Kidney capillary endothelial cell (primary cell): ENCODE data around the gene SLC38A10.

Experiments used
- DNase-seq: peaks from one replicate; pipeline ENCODE4 v3.0.0-alpha.2; 2018; ENCODE audit warnings: low spot score

The SLC38A10 gene

DNA sequence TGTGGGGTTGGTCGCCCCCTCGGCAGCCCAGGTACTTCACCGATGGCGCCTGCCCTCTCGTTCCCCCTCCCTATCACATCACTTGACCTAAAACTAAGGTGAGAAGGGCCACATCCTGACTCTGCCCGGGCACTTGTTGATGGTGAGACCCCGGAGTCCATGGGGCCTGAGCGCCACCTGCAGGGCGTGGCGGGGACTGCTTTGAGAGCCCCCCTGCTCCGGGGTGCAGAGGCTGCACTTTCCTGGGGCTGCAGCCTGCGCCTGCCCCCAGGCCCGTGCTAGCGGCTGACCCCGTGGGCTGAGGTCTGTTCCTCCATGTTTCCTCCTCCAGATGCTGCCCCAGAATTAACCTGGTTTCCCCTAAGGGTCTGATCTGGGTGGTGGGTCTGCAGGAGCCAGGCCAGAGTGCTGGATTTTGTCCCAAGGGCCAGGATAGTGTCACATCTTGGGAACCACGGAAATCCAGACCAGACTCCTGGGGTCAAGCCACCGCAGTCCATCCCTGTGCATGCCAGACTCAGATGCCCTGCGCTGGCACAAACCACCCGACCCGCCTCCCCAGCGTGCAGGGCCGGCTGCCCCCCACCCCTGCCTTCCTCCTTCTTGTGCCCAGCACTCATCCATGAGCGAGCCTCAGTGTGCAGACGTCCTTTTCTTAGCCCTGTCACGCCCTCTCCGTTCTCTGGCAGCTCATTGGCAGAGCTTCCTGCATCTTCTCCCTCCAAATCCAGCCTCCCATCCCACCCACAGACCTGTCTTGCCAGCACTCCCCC lies 53.3 kb downstream of the SLC38A10 start:
- no peak for DNase-seq

DNA sequence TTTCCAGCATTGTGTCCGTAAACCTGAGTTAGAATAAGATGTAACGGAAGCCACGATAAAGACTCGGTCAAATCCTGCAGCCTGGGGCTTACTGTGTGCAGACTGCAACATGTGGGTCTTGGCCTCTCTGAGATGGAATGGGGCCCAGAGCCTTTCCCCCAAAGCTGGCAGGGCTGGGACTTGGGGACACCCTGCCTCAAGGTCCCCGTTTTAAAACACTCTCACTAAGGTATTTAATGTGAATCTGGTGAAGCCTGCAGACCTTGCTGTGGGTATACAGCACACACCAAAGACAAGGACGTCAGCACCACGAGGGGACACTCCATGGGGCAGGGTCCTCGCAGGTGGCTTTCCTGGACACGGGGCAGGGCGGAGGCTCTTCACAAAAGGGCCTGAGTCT lies 53.9 kb downstream of the SLC38A10 start:
- DNase-seq, result no peak

DNA sequence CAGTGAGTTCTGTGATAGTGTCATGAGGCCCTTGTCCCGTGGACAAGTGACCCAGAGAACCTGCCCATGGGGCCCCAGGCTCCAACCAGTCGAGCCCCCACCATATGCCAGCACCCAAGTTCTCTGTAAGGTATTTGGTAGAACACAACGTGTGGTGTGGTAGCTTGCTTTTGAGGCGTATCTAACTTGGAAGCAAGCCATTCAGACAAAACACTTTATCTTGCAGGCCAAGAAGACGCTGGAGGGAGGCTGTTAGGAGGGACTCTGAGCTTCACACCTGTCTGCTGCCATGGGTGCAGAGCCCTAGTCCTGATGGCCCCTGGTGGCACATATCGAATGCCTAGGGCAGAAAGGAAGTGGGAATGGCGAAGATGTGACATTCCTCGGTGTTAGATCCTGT lies 54.3 kb downstream of the SLC38A10 start:
- DNase-seq, result no peak

DNA sequence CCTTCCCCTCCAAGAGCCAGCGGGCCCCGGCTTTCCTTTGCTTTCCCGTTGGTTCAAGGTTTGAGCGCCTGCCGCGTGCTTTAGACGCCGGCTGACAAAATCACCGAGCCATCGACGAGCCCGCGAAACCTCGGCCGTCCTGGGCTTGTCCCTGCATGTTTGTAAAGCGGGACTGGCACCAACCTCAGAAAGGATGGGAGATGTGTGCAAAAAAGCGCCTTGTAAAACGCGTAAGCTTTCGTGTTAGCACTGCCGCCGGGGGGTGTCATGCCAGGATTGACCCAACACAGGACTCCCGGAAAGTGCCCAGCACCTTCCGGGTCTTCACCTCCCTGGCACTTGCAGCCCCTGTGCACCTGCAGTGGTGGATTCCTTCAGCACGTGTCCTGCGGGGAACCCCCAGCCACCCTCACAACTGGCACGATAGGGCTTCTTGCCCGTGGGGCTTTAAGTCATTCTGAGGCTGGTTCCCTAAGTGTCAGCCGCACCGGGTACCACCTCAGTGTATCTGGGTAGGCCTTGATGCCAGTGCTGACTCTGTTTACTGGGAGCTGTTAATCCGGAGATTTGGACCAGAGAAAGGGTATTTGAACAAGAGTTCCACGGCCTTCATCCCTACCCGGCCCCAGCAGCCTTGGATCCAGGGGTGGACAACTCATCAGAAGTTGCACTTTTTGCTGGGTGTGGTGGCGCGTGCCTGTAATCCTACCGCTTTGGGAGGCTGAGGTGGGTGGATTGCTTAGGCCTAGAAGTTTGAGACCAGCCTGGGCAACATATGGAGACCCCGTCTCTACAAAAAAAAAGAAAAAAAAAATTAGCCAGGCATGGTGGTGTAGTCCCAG lies 55.2 kb downstream of the SLC38A10 start:
- no peak for DNase-seq

DNA sequence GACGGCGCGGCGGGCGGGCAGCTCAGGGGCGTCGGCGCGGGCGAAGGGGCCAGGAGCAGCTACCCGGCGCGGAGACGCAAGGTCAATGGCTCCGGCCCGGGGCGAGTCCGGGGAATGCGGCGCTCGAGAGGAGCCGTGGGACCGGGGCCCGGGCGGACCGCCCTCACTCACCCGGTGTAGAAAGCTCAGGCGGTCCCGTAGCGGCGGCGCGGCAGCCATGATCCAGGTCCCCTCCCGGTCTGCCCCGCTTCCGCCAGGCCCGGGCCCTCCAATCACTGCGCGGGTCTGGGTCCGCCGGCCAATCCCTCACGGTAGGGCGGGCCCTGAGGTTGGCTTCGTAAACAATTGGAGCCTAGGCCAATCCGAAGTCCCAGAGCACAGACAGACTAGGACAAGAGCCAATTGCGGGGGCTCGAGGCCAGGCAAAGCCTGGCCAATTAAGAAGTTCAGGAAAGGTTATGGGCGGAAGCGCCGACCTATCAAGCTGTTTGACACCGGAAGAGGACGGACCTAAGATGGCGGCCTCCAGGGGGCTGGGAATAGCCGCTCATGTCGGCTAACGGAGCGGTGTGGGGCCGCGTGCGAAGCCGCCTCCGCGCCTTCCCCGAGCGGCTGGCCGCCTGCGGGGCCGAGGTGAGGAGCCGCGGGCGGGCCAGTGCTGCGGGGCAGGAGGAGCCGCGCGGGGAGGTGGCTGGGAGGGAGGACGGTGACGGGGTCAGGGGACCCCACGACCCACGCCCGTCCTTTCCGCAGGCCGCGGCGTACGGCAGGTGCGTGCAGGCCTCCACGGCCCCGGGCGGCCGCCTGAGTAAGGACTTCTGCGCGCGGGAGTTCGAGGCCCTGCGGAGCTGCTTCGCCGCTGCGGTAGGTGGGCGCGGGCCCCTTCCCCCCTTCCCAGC lies 56.0 kb downstream of the SLC38A10 start, which contains the start of the genes NDUFAF8 and TEPSIN:
Gene NDUFAF8 (plus strand): TSS at position 504 of the 899 bp plus-strand sequence. CDS start 46 bp downstream, at position 550.
Gene TEPSIN (minus strand): TSS at position 241 of the 899 bp plus-strand sequence. CDS start 22 bp downstream, at position 219.
- peak; percentile 100 for DNase-seq

DNA sequence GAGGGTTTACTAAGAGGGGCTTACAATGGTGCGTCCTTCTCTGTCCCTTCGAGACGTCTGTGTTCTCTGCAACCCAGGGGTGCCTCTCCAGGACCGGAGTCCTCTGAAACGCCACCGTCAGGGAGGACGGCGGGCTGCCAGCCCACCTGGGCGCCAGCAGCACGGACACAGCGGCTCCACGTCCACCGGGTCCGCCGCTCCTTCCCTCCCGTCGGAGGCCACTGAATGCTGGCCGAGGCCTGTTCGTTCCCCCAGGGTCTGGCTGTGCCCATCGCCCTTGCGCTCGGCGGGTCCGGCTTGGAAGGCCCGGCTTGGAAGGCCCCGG lies 56.7 kb downstream of the SLC38A10 start:
- DNase-seq, result no peak

DNA sequence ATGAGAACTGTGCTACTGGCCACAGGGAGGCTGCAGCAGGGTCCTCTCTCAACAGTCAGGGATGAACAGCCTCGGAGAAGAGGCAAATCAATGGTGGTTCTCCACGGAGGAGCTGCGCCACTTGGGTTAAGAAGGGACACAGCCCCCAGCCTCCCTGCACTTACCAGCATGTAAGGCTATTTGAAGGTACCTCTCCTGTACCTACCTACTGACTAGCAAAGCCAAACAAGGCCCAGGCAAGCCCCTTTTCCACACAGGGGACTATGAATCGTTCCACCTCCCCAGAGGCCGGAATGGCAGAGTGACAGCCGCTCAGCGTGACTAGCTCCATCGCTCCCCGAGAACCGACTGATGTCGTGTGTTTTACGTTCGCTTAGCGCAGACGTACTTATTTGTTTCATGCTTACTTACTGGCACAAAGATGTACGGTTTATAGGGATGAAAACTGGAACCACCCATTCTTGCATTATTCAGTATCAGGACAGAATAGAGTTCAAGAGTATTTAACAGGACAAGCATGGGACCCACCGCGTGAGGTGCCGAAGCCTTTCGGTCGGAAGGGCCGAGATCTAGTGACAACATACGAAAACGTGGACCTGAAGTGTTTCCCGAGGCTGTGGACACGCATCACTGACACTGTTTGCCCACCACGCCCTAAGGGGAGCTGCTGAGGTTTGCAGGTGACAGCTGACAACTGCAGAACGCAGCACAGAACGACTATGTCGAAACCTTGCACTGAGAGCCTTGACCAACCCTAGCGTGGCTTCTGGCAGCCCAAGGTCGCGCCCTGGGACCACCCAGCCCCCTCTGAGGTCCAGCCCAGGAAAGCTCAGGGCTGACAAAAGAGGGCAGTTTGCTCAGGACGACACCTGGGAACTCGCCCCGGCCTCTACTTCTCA lies 57.3 kb downstream of the SLC38A10 start:
- DNase-seq, result no peak

DNA sequence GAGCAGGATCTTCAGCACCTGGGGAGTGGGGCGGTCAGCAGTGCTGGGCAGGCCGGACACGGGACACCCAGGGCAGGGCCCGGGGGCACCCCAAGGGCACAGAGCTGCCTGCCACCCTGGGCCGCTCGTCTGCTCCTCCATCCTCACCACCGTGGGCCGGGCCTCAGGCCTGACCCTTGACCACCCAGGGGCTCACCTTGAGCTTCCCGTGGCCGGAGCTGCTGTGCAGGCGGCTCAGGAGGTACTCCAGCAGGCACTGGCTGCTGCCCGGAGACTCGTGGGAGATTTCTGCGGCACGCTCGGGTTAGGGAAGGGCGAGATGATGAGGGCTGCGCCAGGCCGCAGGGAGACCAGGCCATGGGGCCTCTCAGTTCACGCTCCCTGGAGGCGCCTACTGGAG lies 58.3 kb downstream of the SLC38A10 start:
- DNase-seq, result no peak

DNA sequence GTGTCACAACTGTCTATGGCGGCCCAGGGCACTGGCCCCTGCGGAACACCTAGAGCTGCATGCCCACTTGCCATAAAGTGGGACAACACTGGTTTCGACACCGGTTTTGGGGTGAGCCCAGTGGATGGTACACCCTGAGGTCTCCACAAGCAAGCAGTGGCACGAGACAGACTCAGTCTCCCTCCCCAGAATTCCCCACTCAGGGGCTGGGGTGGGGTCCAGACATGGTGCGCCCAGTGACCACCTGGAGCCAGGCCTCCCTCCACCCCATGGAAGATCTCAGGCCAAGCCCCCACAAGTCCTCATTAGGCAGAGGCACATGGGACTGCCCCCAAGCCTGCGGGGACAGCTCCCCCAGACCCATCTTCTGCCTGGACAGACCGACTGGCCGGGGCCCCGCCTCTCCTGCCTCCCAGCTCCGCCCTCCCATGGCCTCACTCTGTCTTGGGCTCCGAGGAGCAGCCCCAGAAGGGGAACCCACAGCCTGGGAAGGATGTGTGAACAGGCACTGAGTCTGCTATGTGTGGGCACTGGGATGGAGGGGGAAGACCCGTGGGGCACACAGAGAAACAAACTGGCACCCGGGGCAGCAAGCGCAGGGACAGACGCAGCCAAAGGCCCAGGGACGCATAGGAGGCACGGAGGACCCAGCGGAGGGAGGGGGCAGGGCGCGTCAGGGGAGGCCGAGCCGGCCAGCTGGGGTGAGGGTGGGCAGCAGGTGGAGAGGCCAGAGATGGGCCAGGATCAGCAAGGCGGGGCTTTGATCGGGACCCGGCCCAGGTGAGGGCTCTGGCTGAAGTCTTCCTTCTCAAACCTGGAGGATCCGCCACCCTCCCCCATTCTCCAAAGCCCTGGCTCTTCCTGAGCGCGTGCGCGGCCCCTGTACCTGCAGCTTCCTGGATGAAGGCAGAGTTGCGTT lies 59.0 kb downstream of the SLC38A10 start:
- no peak for DNase-seq

DNA sequence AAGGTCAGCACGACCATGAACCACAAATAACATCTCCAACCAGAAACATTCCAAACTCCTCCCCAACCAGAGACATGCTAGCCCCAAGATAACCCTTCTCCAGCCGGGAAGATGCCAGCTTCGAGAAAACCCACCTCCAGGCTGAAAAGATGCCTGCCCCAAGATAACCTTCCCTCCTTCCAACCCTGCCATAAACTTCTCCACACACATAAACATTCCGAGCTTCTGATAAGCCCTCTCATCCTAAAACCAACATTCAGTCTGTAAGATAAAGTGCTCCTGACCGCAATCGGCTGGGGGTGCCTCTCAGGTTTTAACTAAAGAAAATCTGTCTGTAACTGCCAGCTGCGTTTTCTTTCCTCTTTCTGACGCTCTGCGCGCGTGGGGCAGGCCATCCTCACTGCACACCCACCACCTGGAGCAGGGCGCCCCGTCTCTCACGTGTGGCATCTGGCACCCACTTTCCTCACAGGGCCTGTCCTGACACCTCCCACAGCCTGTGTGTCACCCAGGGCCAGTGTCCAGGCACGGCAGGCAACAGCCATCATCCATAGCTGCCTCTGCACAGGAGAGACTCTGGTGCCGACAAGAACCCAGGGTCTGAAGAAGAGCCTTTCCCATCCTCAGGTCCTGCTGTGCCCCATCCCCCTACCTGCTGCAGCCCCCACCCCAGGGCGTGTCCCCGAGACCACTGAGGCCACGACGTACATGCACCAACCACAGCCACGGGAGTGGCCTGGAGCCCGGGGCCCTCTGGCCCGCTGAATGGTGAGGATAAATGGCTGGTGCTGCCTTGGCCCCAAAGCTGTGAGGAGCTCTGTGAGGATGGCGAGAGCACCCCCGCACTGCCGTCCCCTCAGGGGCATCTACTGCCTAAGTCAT lies 59.9 kb downstream of the SLC38A10 start:
- DNase-seq, result no peak

DNA sequence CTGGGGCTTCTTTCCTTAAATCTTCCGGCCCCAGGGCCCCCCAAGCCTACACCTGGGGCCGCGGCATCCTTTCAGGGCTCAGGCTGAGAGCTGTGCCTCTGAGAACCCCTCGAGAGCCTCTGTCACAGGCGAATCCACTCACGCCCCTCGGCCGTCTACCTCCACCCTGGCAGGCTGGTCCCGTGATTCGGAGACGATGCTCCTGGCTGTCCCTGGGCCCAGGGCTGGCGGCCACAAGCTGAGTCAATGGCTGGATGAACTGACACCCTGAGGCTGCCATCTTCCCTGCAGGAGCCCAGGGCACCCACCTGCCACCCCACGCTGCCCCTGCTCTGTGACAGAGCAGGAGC lies 60.6 kb downstream of the SLC38A10 start:
- DNase-seq, result no peak

DNA sequence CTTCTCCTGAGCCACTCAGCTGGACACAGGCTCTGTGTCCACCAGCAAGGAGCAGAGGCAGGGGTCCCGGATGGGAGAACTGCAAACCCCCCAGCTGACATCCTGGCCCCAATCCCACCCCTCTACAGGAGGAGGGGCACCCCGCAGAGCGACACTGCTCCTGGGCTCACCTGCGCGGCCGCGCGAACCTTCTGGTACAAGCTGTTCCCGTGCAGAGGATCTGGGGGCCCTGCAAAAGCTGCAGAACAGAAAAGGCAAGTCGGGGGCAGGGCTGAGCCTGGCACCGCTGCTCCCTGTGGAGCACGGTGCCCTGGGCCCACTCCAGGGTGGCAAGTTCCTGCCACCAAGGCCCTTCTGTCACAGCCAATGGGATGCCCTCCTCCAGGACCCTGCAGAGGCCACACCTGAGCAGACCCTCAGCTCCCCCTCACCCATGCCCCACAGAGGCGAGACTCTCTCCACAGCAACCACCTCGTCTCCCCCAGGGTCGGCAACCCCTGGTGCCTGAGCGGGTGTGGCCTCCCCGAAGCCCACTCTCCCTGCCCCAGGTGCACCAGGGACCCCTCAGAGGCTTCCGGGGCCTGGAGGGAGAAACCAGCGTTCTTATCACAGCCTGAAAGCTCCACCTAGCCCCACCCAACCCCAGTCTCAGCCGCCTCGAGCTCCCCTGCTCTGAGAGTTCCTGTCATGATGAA lies 61.1 kb downstream of the SLC38A10 start:
- DNase-seq, result no peak

DNA sequence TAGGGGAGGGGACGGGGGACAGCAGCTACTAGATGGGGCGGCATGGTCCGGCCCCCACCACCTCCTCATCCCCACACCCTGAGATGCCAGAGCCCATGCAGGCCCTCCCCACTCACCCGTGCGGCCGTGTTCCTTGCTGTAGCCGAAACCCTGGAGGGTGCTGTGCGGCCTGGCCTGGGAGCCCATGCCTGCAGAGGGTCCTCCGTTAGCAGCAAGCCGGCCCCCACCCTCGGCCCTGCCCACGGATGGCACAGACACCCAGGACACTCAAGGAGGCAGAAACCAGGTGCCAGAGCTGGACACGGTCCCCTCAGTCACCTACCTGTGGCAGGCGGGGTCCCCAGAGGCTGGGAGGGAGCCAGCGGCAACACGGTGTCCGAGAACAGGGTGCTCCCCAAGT lies 61.8 kb downstream of the SLC38A10 start:
- DNase-seq, result no peak

DNA sequence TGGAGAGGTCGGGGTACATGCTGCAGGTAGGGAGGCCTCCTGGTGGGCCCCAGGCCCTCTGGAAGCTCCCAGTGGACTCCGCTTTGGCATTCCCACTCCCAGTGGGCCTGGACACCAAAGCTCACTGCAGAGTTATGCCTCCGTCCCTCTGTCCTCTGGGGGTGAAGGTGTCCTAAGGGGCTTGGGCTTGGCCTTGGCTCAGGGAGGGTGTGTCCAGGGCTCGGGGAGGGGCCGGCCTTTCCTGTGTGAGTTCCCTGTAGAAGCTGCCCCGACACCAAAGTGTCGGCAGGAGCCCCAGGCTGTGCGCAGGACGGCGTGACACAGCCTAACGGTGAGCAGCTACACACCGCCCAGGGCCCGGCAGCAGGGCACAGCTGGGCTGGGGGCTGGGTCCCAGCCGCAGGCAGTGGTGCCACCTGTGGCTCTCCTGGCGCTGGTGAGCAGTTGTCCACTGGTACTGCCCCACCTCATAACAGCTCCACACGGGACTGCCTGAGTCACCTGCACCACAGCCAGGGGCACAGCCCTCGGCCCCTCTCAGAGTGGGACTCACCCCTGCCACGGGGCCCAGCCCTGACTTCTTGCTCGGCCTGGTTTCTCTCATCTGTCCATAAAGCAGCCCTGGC lies 62.4 kb downstream of the SLC38A10 start:
- no peak for DNase-seq

DNA sequence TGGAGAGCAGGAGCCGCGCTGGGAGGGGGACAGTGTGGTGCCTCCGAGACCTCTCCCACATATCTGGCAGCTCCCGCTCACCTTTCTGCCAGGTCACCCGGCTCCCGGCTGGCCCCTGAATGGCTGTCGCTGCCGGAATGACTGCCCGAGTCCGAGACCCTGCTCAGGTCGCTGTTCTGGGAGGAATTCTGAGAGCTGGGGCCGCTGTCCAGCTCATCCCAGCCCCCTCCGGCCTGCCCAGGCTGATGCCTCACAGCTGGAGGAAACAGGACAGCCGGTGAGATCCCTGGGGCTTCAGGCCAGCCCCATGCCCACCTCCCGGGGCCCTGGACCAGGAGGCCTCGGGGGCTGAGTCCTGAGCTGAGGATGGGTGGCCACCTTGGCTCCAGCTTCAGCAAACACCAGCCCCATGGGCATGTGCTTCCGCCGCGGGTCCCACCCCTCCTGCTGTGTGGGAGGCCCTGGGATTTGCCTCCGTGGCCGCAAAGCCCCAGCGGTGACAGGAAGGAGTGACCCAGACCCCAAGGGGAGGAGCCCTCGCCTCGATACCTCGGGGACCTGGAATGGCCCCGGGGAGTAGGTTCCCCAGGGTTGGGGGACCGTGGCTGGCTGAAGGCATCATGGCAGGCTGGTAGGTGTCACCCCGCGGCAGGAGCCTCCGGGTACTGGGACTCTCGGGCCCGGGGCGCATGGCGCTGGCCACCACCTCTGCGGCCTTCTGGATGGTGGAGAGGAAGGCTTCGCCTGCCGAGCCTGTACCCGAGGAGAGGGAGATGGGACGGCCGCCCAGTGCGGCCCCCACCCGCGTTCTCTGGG lies 63.1 kb downstream of the SLC38A10 start:
- DNase-seq, result no peak

DNA sequence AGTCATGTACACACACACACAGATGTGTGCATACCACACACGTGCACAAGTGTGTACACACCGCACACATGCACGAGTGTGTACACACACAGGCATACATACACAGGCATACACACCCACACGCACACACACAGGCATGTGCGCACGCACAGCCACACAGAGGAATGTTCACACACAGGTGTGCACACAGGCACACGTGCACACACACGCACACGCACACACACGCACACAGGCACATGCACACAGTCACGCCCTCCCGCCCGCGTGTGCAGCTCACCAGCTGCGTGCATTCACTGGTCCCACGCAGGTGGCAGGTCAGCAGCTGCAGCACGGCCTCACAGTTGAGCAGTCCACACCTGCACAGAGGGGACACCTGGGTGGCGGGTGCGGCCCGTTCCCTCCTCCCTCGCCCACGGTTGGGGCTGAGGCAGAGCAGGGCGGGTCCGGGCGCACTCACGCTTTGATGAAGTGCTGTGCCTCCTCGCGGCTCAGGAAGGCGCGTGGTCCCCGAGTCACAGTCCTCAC lies 63.9 kb downstream of the SLC38A10 start:
- DNase-seq, result no peak
